ENCODE measurements around the gene CRACR2A. TPM values are rescaled to one million over a fixed set of nuclear protein-coding genes. Genes with fewer than 3 reads are reported as not detected.

Gene CRACR2A
- total RNA-seq, 4 donors from 2014 or later = 34.5 to 165 (median 85.8) TPM

DNA sequence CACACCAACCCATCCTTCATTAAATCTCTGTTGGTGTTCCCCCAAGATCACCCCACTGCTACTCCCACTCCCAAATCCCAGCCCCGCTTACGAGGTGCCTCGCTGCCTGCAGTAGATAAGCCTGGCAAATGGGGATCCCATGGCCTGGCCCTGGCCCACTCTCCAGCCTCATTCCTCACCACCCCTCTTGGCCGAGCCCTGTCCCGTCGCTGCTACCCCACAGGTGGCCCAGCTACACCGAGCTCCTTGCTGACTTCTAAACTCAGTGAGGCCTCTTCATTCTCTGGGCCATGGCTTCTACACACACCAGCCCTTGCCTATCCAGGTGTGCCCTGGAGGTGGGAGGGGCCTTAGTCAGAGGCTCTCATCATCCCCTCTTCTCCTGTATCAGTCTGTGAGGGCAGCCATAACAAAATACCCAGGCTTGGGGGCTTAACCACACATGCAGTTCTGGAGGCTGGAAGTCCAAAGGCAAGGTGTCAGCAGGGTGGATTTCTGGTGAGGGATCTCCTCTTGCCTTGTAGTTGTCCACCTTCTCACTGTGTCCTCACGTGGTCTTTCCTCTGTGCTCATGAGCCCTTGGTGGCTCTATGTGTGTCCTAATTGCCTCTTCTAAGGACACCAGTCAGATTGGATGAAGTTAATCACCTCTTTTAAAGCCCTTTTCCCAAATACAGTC, 169.1 kb downstream of the CRACR2A start:
- H3K9me3 ChIP-seq = no peaks in the 10 kb centered on the region
- no peak overlapping the region for H3K27ac ChIP-seq
- in situ Hi-C loops (cut with MboI; ENCODE audit: low pct_ligation_motif_present in 1 of 4, low pct_unique_long_range_greater_than_20kb in 1 of 4, low sequenced_read_pairs in 3 of 4) (no loop called here), intact Hi-C loops (cut with DNase I; ENCODE audit: low total_unique reads) (no loop called here)
- TF ChIP-seq, protein P1, sequence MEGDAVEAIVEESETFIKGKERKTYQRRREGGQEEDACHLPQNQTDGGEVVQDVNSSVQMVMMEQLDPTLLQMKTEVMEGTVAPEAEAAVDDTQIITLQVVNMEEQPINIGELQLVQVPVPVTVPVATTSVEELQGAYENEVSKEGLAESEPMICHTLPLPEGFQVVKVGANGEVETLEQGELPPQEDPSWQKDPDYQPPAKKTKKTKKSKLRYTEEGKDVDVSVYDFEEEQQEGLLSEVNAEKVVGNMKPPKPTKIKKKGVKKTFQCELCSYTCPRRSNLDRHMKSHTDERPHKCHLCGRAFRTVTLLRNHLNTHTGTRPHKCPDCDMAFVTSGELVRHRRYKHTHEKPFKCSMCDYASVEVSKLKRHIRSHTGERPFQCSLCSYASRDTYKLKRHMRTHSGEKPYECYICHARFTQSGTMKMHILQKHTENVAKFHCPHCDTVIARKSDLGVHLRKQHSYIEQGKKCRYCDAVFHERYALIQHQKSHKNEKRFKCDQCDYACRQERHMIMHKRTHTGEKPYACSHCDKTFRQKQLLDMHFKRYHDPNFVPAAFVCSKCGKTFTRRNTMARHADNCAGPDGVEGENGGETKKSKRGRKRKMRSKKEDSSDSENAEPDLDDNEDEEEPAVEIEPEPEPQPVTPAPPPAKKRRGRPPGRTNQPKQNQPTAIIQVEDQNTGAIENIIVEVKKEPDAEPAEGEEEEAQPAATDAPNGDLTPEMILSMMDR (IDR thresholded peaks at IDR 0.05) = no peak
- TF ChIP-seq EP300 (IDR thresholded peaks at IDR 0.05; ENCODE audit: low read depth) (no peak), POLR2A (IDR thresholded peaks at IDR 0.05) (no peak), POLR2AphosphoS5 (IDR thresholded peaks at IDR 0.05) (no peak)
- WGBS, 2 donors (ENCODE audit: low coverage in 1 of 2) = 85 to 94% methylated on average over 7 to 8 of the region's 8 CpGs
- peaks cover 5% of the 10 kb centered on the region for H3K27me3 ChIP-seq
- no peak for DNase-seq
- no peak overlapping the region for H3K4me3 ChIP-seq
- H3K36me3 ChIP-seq = no peaks in the 10 kb centered on the region
- H3K4me1 ChIP-seq = no peaks in the 10 kb centered on the region

DNA sequence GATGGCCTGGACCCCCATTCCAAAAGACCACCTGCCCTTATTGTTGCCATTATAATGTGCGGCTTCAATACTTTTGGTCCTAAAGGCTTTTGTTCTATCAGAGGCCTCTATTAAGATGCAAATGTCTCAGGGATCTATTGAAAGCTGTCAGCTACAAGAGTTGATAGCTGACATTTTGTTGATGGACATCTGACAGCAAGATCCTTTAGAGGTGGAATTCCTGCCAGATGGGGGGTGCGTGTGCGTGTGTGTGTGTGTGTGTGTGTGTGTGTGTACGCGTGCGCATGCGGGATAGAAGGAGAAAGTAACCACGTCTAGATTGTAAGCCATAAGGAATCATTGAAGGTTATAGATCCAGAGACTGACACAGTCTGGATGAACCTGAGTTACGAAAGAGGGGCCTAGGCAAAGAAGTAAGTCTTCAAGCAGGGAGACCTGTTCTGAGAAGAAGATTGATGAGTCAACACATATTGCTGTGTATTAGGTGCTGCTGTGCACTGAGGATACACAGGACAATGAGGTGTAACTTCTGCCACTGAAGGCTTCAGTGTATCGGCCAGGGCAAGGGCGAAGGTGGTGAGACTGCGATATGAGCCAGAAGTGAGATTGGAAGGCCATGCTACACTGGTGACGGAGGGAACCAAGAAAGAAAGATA, 172.7 kb downstream of the CRACR2A start:
- in situ Hi-C loops (cut with MboI; ENCODE audit: low pct_ligation_motif_present in 1 of 4, low pct_unique_long_range_greater_than_20kb in 1 of 4, low sequenced_read_pairs in 3 of 4) (no loop called here), intact Hi-C loops (cut with DNase I; ENCODE audit: low total_unique reads) (no loop called here)
- DNase-seq = no peak
- no peak overlapping the region for H3K27ac ChIP-seq
- no peaks in the 10 kb centered on the region for H3K27me3 ChIP-seq
- no peaks in the 10 kb centered on the region for H3K9me3 ChIP-seq
- TF ChIP-seq POLR2AphosphoS5 (IDR thresholded peaks at IDR 0.05) (no peak), EP300 (IDR thresholded peaks at IDR 0.05; ENCODE audit: low read depth) (no peak), POLR2A (IDR thresholded peaks at IDR 0.05) (no peak)
- TF ChIP-seq, protein P1 (IDR thresholded peaks at IDR 0.05) = no peak
- 90 to 100% methylated on average over 4 to 13 of the region's 13 CpGs for WGBS, 2 donors (ENCODE audit: low coverage in 1 of 2)
- H3K36me3 ChIP-seq = no peaks in the 10 kb centered on the region
- H3K4me1 ChIP-seq = no peaks in the 10 kb centered on the region
- no peak overlapping the region for H3K4me3 ChIP-seq

DNA sequence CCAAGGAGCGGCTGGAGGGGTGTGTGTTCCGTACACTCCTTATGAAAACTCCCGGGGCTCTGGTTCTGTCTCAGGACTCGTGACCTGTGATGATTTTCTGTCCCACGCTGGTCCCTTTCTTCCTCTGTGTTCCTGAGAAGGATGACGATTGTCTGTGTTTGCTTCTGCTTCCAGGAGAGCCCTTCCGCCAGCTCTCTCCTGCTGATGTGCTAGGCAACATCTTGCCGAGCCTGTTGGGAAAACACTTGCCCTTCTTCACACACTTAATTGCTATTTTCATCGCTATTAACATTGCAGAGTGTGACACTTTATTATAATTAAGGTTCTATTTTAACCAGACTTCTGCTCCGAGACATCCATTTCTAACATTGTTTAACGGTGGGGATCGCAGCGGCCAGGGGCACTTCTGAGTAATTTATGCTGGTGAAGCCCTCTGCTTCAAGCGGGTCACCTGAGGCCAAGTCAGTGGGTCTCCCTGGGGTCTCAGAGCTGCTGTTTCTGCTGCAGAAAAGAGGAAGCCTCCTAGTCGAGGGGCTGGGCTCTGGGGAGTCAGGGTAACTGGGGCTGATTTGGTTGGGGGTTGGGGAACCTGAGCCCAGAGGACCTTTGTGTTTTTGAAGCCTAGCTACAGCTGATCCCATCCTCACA, 173.3 kb downstream of the CRACR2A start:
- Histone ChIP-seq H3K27ac (no peak overlapping the region), H3K4me3 (no peak overlapping the region), H3K27me3 (no peaks in the 10 kb centered on the region), H3K4me1 (no peaks in the 10 kb centered on the region), H3K36me3 (no peaks in the 10 kb centered on the region), H3K9me3 (no peaks in the 10 kb centered on the region)
- intact Hi-C loops (cut with DNase I; ENCODE audit: low total_unique reads) = no loop called here
- in situ Hi-C loops (cut with MboI; ENCODE audit: low pct_ligation_motif_present in 1 of 4, low pct_unique_long_range_greater_than_20kb in 1 of 4, low sequenced_read_pairs in 3 of 4) = no loop called here
- 75 to 80% methylated on average over 4 to 15 of the region's 15 CpGs for WGBS, 2 donors (ENCODE audit: low coverage in 1 of 2)
- TF ChIP-seq POLR2A (IDR thresholded peaks at IDR 0.05) (no peak), EP300 (IDR thresholded peaks at IDR 0.05; ENCODE audit: low read depth) (no peak)
- TF ChIP-seq, protein P1 (IDR thresholded peaks at IDR 0.05) = no peak
- no peak for DNase-seq

DNA sequence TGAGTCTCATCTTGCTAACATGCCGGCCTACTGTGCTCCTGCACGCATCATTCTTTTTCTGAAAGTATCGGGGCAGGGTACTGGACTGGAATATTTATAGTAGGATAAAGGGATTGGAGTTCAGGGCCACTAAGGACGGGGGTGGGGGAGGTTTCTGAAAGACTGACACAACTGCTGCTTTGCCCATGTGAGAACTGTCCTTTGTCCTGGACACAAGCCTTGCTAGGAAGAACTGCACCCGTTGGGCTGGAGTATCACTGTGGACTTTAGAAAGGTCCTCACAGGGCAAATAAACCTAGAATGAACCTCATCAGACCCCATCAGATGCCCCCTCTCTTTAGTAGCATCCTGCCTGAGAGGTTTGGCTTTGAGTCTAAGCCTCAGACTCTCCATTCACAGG, 174.4 kb downstream of the CRACR2A start:
- Histone ChIP-seq H3K9me3 (no peaks in the 10 kb centered on the region), H3K27me3 (no peaks in the 10 kb centered on the region), H3K4me1 (no peaks in the 10 kb centered on the region), H3K27ac (no peak overlapping the region), H3K4me3 (no peak overlapping the region), H3K36me3 (no peaks in the 10 kb centered on the region)
- TF ChIP-seq EP300 (IDR thresholded peaks at IDR 0.05; ENCODE audit: low read depth) (no peak), POLR2A (IDR thresholded peaks at IDR 0.05) (no peak), POLR2AphosphoS5 (IDR thresholded peaks at IDR 0.05) (no peak)
- TF ChIP-seq, protein P1 (IDR thresholded peaks at IDR 0.05) = no peak
- intact Hi-C loops (cut with DNase I; ENCODE audit: low total_unique reads) (no loop called here), in situ Hi-C loops (cut with MboI; ENCODE audit: low pct_ligation_motif_present in 1 of 4, low pct_unique_long_range_greater_than_20kb in 1 of 4, low sequenced_read_pairs in 3 of 4) (no loop called here)
- 69 to 78% methylated on average over 2 to 5 of the region's 5 CpGs for WGBS, 2 donors (ENCODE audit: low coverage in 1 of 2)
- no peak for DNase-seq

All from transverse colon (tissue), 4 donors.